Activated T-helper 1 cell treated with anti-CD3 and anti-CD28 coated beads, Interleukin-12 subunit alpha, Interleukin-12 subunit beta, Interleukin-2, Interleukin-4 antibody, amounts not matched to agents 30 ng/mL and 10 ng/mL and 1 ng/mL, durations not matched to agents 14 hours and 24 hours and 36 hours (primary cell): Measurements from ENCODE around the gene CLNK. TPM values are rescaled to one million over a fixed set of nuclear protein-coding genes. Genes with fewer than 3 reads are reported as not detected.

Source experiments
- DNase-seq: peaks from one replicate; pipeline ENCODE4 v3.0.0; 2021; ENCODE audit warnings: low spot score
- H3K27ac Mint-ChIP-seq: one replicate; pipeline ENCODE4 v1.8.0; 2021; ENCODE audit warnings: mild to moderate bottlenecking, mixed read lengths
- H3K27me3 Mint-ChIP-seq: one replicate; pipeline ENCODE4 v1.8.0; 2022; ENCODE audit warnings: mild to moderate bottlenecking, moderate library complexity, mixed read lengths; ENCODE audit not compliant: insufficient read depth
- H3K36me3 Mint-ChIP-seq: one replicate; pipeline ENCODE4 v1.8.0; 2021; ENCODE audit warnings: low read depth, mixed read lengths
- H3K4me1 Mint-ChIP-seq: one replicate; pipeline ENCODE4 v1.8.0; 2021; ENCODE audit warnings: low read depth, mixed read lengths
- H3K4me3 Mint-ChIP-seq: one replicate; pipeline ENCODE4 v1.8.0; 2021; ENCODE audit warnings: mild to moderate bottlenecking, moderate library complexity, mixed read lengths
- H3K9me3 Mint-ChIP-seq: one replicate; pipeline ENCODE4 v1.8.0; 2021; ENCODE audit warnings: mixed read lengths
- intact Hi-C: fragments of 100-400 bp; cut with micrococcal nuclease; formaldehyde crosslinking; loops from one replicate; pipeline ENCODE4 v1.15.1; 2024
- total RNA-seq: library from RNA; stranded (reverse); gene quantifications from 2 replicates; pipeline ENCODE4 v1.2.3, GENCODE V29; 2022

Gene CLNK
- total RNA-seq, 1 donor from 2014 or later: 0.57 TPM

DNA sequence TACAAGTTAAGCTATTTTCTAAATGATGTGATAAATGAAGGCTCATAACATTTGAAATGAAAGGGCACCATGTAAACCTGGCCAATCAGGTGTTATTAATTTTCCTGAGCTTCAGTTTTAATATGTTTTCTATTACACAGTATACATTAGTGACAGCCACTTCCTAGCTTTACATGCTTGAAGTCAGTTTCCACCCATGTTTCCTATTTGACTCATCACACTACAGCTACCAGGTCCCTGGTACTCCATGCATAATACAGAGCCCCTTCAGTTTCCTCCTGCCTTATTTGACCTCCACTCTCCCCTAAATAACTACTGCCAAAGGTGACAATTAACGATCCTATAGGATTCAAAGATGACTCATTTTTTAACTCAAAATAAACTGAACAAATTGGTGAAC is 245.6 kb downstream of the CLNK start:
- peaks cover 36% of the 10 kb centered on the region for H3K36me3 Mint-ChIP-seq

DNA sequence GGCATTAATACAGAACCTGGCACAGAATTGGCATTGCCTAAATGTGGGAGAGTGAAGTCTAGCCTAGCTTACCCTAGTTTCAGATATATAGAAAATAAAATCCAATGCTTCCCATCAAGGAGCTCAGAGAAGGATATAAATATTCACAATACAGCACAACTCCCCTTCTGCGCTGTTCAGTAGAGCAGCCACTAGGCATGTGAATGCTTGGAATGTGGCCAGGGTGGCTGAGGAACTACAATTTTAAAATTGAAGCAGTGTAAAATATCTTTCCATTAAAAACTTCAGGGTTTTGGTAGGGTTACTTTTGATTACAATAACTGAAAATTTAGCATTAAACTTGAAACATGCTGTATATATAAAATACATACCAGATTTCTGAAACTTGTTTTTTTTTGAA is 246.8 kb downstream of the CLNK start:
- intact Hi-C loops: no loop called here
- Mint-ChIP-seq H3K36me3 (peaks cover 29% of the 10 kb centered on the region), H3K4me1 (peaks cover 7% of the 10 kb centered on the region), H3K27me3 (no peaks in the 10 kb centered on the region), H3K4me3 (no peak overlapping the region), H3K27ac (no peak overlapping the region), H3K9me3 (peaks cover 15% of the 10 kb centered on the region)
- DNase-seq: no peak

More for the DNA sequence above, 245.6 kb downstream of the CLNK start:
- intact Hi-C loops: no loop called here
- Mint-ChIP-seq H3K9me3 (peaks cover 25% of the 10 kb centered on the region), H3K27me3 (no peaks in the 10 kb centered on the region), H3K4me1 (peaks cover 7% of the 10 kb centered on the region), H3K4me3 (no peak overlapping the region), H3K27ac (no peak overlapping the region)
- no peak for DNase-seq

Other genes starting within 250 kb of the CLNK start
- 22.8 TPM in 2 replicates for gene ZNF518B, start 227.3 kb downstream of the CLNK start, total RNA-seq